Liver (tissue), 9 donors: ENCODE data around the gene SLC25A26. TPM values are rescaled to one million over a fixed set of nuclear protein-coding genes. Genes with fewer than 3 reads are reported as not detected.

ENCODE experiments used
- DNase-seq: peaks from one replicate; pipeline ENCODE4 v3.0.0-alpha.2; 2017; ENCODE audit warnings: low spot score
- H3K27ac ChIP-seq, 2 donors: one replicate each; pipeline ENCODE4 v1.7.0; 2013; ENCODE audit warnings: inconsistent platforms in 2 of 2, low read length in 2 of 2, control low read depth in 1 of 2, low read depth in 1 of 2, mild to moderate bottlenecking in 1 of 2
- H3K27me3 ChIP-seq, 4 donors: one replicate each; pipeline versions ENCODE4 v1.6.1 to v1.7.0; 2013; ENCODE audit warnings: low read length in 3 of 4, inconsistent platforms in 1 of 4, mild to moderate bottlenecking in 1 of 4, moderate library complexity in 1 of 4; ENCODE audit not compliant: control insufficient read depth in 4 of 4, insufficient read depth in 4 of 4
- H3K36me3 ChIP-seq, 4 donors: one replicate each; pipeline versions ENCODE4 v1.6.1 to v1.7.0; 2013; ENCODE audit warnings: low read length in 3 of 4, mild to moderate bottlenecking in 3 of 4, low read depth in 1 of 4, moderate library complexity in 1 of 4; ENCODE audit not compliant: control insufficient read depth in 4 of 4, insufficient read depth in 3 of 4
- H3K4me1 ChIP-seq, 4 donors: one replicate each; pipeline versions ENCODE4 v1.6.1 to v1.7.0; 2013; ENCODE audit warnings: low read length in 3 of 4, mild to moderate bottlenecking in 3 of 4, moderate library complexity in 1 of 4; ENCODE audit not compliant: control insufficient read depth in 4 of 4, insufficient read depth in 4 of 4
- H3K4me3 ChIP-seq, 3 donors: one replicate each; pipeline versions ENCODE4 v1.6.1 to v1.7.0; 2013; ENCODE audit warnings: low read length in 3 of 3, control low read depth in 1 of 3, low read depth in 1 of 3, mild to moderate bottlenecking in 1 of 3
- H3K9ac ChIP-seq, 2 donors: one replicate each; pipeline ENCODE4 v1.7.0; 2013; ENCODE audit warnings: low read length in 2 of 2, mild to moderate bottlenecking in 2 of 2, moderate library complexity in 2 of 2, control low read depth in 1 of 2, low read depth in 1 of 2
- H3K9me3 ChIP-seq, 4 donors: one replicate each; pipeline versions ENCODE4 v1.6.1 to v1.7.0; 2013; ENCODE audit warnings: low read length in 3 of 4; ENCODE audit not compliant: control insufficient read depth in 4 of 4
- ATF3 ChIP-seq: IDR thresholded peaks from 2 replicates; pipeline ENCODE4 v1.6.1; 2016; ENCODE audit warnings: antibody characterized with exemption
- CTCF ChIP-seq: fragments of 150-350 bp; IDR thresholded peaks from 2 replicates; pipeline ENCODE4 v1.5.1; 2017; ENCODE audit warnings: improper control_type of control experiment, low read depth, low read length; ENCODE audit not compliant: missing input control
- EGR1 ChIP-seq, 2 donors: IDR thresholded peaks; 2 replicates each; pipeline ENCODE4 v1.6.1; 2016 to 2018; ENCODE audit warnings: antibody characterized with exemption in 2 of 2, low read depth in 2 of 2
- FOXA1 ChIP-seq: IDR thresholded peaks from 2 replicates; pipeline ENCODE4 v1.6.1; 2016; ENCODE audit warnings: antibody characterized with exemption
- FOXA2 ChIP-seq: IDR thresholded peaks from 2 replicates; pipeline ENCODE4 v1.6.1; 2016; ENCODE audit warnings: antibody characterized with exemption
- GABPA ChIP-seq, 2 donors: IDR thresholded peaks in 1 of 2; conservative IDR thresholded peaks in 1 of 2; 2 replicates each; pipeline ENCODE4 v1.6.1; 2016; ENCODE audit warnings: antibody characterized with exemption in 2 of 2, mild to moderate bottlenecking in 1 of 2, moderate library complexity in 1 of 2
- HNF4A ChIP-seq, 2 donors: conservative IDR thresholded peaks; 2 replicates each; pipeline ENCODE4 v1.6.1; 2016; ENCODE audit warnings: antibody characterized with exemption in 2 of 2, mild to moderate bottlenecking in 2 of 2
- HNF4G ChIP-seq: IDR thresholded peaks from 2 replicates; pipeline ENCODE4 v1.6.1; 2016; ENCODE audit warnings: antibody characterized with exemption
- JUND ChIP-seq, 2 donors: IDR thresholded peaks; 2 replicates each; pipeline ENCODE4 v1.6.1; 2016; ENCODE audit warnings: antibody characterized with exemption in 2 of 2
- MAX ChIP-seq: IDR thresholded peaks from 2 replicates; pipeline ENCODE4 v1.6.1; 2016; ENCODE audit warnings: antibody characterized with exemption
- NR2F2 ChIP-seq: IDR thresholded peaks from 2 replicates; pipeline ENCODE4 v1.6.1; 2016; ENCODE audit warnings: antibody characterized with exemption
- RAD21 ChIP-seq, 2 donors: IDR thresholded peaks; 2 replicates each; pipeline ENCODE4 v1.6.1; 2016; ENCODE audit warnings: antibody characterized with exemption in 2 of 2, mild to moderate bottlenecking in 2 of 2
- REST ChIP-seq: IDR thresholded peaks from 2 replicates; pipeline ENCODE4 v1.6.1; 2016; ENCODE audit warnings: antibody characterized with exemption, mild to moderate bottlenecking
- RXRA ChIP-seq, 2 donors: IDR thresholded peaks; 2 replicates each; pipeline ENCODE4 v1.6.1; 2017 to 2018; ENCODE audit warnings: antibody characterized with exemption in 2 of 2, mild to moderate bottlenecking in 1 of 2
- SP1 ChIP-seq: IDR thresholded peaks from 2 replicates; pipeline ENCODE4 v1.6.1; 2018; ENCODE audit warnings: antibody characterized with exemption, mild to moderate bottlenecking
- TAF1 ChIP-seq: conservative IDR thresholded peaks from 2 replicates; pipeline ENCODE4 v1.6.1; 2016; ENCODE audit warnings: antibody characterized with exemption, mild to moderate bottlenecking
- YY1 ChIP-seq: IDR thresholded peaks from 2 replicates; pipeline ENCODE4 v1.6.1; 2016; ENCODE audit warnings: antibody characterized with exemption, mild to moderate bottlenecking
- ZBTB33 ChIP-seq: IDR thresholded peaks from 2 replicates; pipeline ENCODE4 v1.6.1; 2016; ENCODE audit warnings: antibody characterized with exemption
- WGBS: extraction: QIAGEN DNeasy Blood & Tissue Kit; methylation state at CpG from one replicate; pipeline ENCODE4 v1.1.7; 2013; 5-methylcytosine and 5-hydroxymethylcytosine counted together
- polyA plus RNA-seq, 2 donors: library from polyadenylated mRNA; stranded (reverse) in 1 of 2; unstranded in 1 of 2; fragments of 200-250 nt in 1 of 2; fragments of >200 nt in 1 of 2; fragmentation: Nextera tagmentation in 1 of 2; extraction: Ambion mirVana in 1 of 2; gene quantifications; one replicate each; pipeline versions ENCODE4 v1.2.1 to v1.2.3, GENCODE V29; 2013 to 2015
- total RNA-seq, 2 donors: library from RNA; depleted of rRNA; stranded (reverse); fragments of >200 nt; gene quantifications; one replicate each; pipeline ENCODE4 v1.2.3, GENCODE V29; 2014
- donor health status: healthy.
- donor health status: healthy.
- donor health status: healthy.
- donor health status: healthy.
- donor health status: healthy.

The SLC25A26 gene
- total and polyA plus RNA-seq, 4 donors = 9.9 to 21.6 (median 12.8) TPM

GRCh38 chr3:66380200-66380932 lies 159.6 kb downstream of the SLC25A26 start:
- Histone ChIP-seq H3K4me1 (peaks cover 4 to 11% (median 8%) of the 10 kb centered on the region in 4 donors), H3K9me3 (no peaks in the 10 kb centered on the region), H3K36me3 (peaks cover 8 to 74% (median 60%) of the 10 kb centered on the region in 4 donors), H3K27ac (no peak overlapping the region), H3K9ac (no peak overlapping the region), H3K27me3 (no peaks in the 10 kb centered on the region), H3K4me3 (no peak overlapping the region)
- WGBS = 96% methylated on average over 26 of the region's 26 CpGs
- peak; percentile 22 for DNase-seq
- TF ChIP-seq MAX (no peak), YY1 (no peak), RXRA (IDR thresholded peaks at IDR 0.05) (no peak), FOXA2 (no peak), HNF4A (conservative IDR thresholded peaks at IDR 0.05) (no peak)

GRCh38 chr3:66381626-66382025 lies 160.8 kb downstream of the SLC25A26 start:
- no peaks in the 10 kb centered on the region for H3K9me3 ChIP-seq
- H3K27ac ChIP-seq = no peak overlapping the region
- no peak for TF ChIP-seq SP1
- no peak for TF ChIP-seq REST
- TF ChIP-seq ZBTB33 = no peak
- TF ChIP-seq JUND (IDR thresholded peaks at IDR 0.05) = no peak
- TF ChIP-seq GABPA (IDR thresholded peaks at IDR 0.05 in 1 of 2, conservative IDR thresholded peaks at IDR 0.05 in 1 of 2) = no peak
- no peak for TF ChIP-seq YY1
- TF ChIP-seq NR2F2 = no peak
- TF ChIP-seq EGR1 (IDR thresholded peaks at IDR 0.05; ENCODE audit: low read depth in 2 of 2) = no peak
- no peak for TF ChIP-seq HNF4G
- no peak for TF ChIP-seq FOXA2
- TF ChIP-seq HNF4A (conservative IDR thresholded peaks at IDR 0.05) = no peak
- TF ChIP-seq RXRA (IDR thresholded peaks at IDR 0.05) = no peak
- no peak for TF ChIP-seq CTCF
- no peak for TF ChIP-seq ATF3
- TF ChIP-seq FOXA1 = no peak
- TF ChIP-seq TAF1 = no peak
- TF ChIP-seq MAX = no peak
- no peak for TF ChIP-seq RAD21 (IDR thresholded peaks at IDR 0.05)
- WGBS = 94% methylated on average over 7 of the region's 7 CpGs
- H3K4me1 ChIP-seq = peaks cover 2 to 8% (median 6%) of the 10 kb centered on the region in 4 donors
- no peak overlapping the region for H3K4me3 ChIP-seq
- DNase-seq = peak; percentile 25
- peaks cover 12 to 84% (median 69%) of the 10 kb centered on the region in 4 donors for H3K36me3 ChIP-seq
- H3K27me3 ChIP-seq = no peaks in the 10 kb centered on the region
- H3K9ac ChIP-seq = no peak overlapping the region
